BJ (cell line): Measurements from ENCODE around the gene FRMPD2. TPM values are rescaled to one million over a fixed set of nuclear protein-coding genes. Genes with fewer than 3 reads are reported as not detected.

Experiments used
- CTCF ChIA-PET: fragments of 350-600 bp; formaldehyde crosslinking; extraction: SDS; loops from one replicate; lab custom pipeline; 2021; ENCODE audit warnings: antibody characterized with exemption, inconsistent platforms; lab: Yijun Ruan, JAX
- POLR2A ChIA-PET: fragments of 300-600 bp; sonication (Branson Sonifier 250); formaldehyde crosslinking; extraction: SDS; loops from one replicate; lab custom pipeline; 2021; ENCODE audit warnings: antibody characterized with exemption; lab: Charles Lee
- DNase-seq: peaks from one replicate; pipeline ENCODE4 v3.0.0-alpha.2; 2011; ENCODE audit warnings: low read depth
- H3K27me3 ChIP-seq: 2 replicates; pipeline ENCODE4 v1.6.0; 2011; ENCODE audit warnings: low read length; ENCODE audit not compliant: control insufficient read depth, insufficient read depth
- H3K36me3 ChIP-seq: 2 replicates; pipeline ENCODE4 v1.5.1; 2011; ENCODE audit warnings: low read length; ENCODE audit not compliant: control insufficient read depth, insufficient read depth
- H3K4me3 ChIP-seq: 2 replicates; pipeline ENCODE4 v1.5.1; 2011; ENCODE audit warnings: low read depth, mild to moderate bottlenecking, control low read depth, low read length
- polyA plus RNA-seq: library from polyadenylated mRNA; depleted of rRNA; stranded (reverse); fragments of >200 nt; gene quantifications from 2 replicates; pipeline ENCODE4 v1.2.3, GENCODE V29; 2011
- TF ChIP-seq, protein P1 (sequence below): IDR thresholded peaks from 2 replicates; pipeline ENCODE4 v1.5.1; 2011; ENCODE audit warnings: low read depth, mild to moderate bottlenecking, control low read depth, inconsistent platforms, low read length, moderate library complexity; ENCODE audit not compliant: insufficient read depth

The FRMPD2 gene
- polyA plus RNA-seq, 1 experiment, result not detected

- TF ChIP-seq, protein P1, sequence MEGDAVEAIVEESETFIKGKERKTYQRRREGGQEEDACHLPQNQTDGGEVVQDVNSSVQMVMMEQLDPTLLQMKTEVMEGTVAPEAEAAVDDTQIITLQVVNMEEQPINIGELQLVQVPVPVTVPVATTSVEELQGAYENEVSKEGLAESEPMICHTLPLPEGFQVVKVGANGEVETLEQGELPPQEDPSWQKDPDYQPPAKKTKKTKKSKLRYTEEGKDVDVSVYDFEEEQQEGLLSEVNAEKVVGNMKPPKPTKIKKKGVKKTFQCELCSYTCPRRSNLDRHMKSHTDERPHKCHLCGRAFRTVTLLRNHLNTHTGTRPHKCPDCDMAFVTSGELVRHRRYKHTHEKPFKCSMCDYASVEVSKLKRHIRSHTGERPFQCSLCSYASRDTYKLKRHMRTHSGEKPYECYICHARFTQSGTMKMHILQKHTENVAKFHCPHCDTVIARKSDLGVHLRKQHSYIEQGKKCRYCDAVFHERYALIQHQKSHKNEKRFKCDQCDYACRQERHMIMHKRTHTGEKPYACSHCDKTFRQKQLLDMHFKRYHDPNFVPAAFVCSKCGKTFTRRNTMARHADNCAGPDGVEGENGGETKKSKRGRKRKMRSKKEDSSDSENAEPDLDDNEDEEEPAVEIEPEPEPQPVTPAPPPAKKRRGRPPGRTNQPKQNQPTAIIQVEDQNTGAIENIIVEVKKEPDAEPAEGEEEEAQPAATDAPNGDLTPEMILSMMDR, result no peak
- ChIA-PET CTCF (no interaction called here), POLR2A (interaction anchor here (0.7 kb wide), 1 partner anchor 26 kb away, joined by 10 read pairs; no protein-coding TSS in a partner anchor)
- Histone ChIP-seq H3K36me3 (no peaks in the 10 kb centered on the region), H3K4me3 (no peak overlapping the region), H3K27me3 (peaks cover 5% of the 10 kb centered on the region)
- DNase-seq, result no peak
These were observed 755 bp downstream of the FRMPD2 start for GRCh38 chr10:48273741-48274140.

DNA sequence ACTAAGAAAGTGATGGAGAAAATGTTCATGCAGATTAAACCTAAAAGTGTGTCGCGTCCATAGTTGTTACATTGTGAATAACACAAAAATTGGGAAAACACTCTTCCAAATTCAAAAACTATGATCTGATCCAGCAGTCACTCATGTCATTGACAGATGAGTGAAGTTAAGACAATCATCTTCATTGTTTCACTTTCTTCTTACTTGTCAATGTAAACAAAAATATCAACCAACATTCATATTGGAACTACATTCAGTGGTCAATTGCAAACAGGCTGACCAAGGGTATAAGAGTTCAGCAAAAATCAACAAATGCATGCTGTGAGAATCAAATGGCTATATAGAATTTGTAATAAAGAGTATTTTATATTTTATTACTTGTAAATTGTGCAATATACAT lies 1.8 kb downstream of the FRMPD2 start:
- TF ChIP-seq, protein P1, result no peak
- no peak for DNase-seq
- Histone ChIP-seq H3K36me3 (no peaks in the 10 kb centered on the region), H3K4me3 (no peak overlapping the region), H3K27me3 (peaks cover 5% of the 10 kb centered on the region)
- CTCF ChIA-PET, result no interaction called here
- POLR2A ChIA-PET, result no interaction called here

GRCh38 chr10:48271047-48271730 lies 3.3 kb downstream of the FRMPD2 start:
- POLR2A ChIA-PET, result no interaction called here

GRCh38 chr10:48266528-48266927 lies 8.0 kb downstream of the FRMPD2 start:
- DNase-seq, result no peak
- Histone ChIP-seq H3K36me3 (no peaks in the 10 kb centered on the region), H3K4me3 (no peak overlapping the region), H3K27me3 (peaks cover 4% of the 10 kb centered on the region)
- CTCF ChIA-PET, result no interaction called here
- TF ChIP-seq, protein P1, result no peak
- POLR2A ChIA-PET, result no interaction called here

More at GRCh38 chr10:48271047-48271730, 3.3 kb downstream of the FRMPD2 start:
- DNase-seq, result no peak
- CTCF ChIA-PET, result interaction anchor here (0.9 kb wide), 1 partner anchor 19 kb away, joined by 3 read pairs; no protein-coding TSS in a partner anchor
- H3K27me3 ChIP-seq, result peaks cover 5% of the 10 kb centered on the region
- TF ChIP-seq, protein P1, result no peak
- H3K36me3 ChIP-seq, result no peaks in the 10 kb centered on the region
- H3K4me3 ChIP-seq, result no peak overlapping the region

- no peak overlapping the region for H3K4me3 ChIP-seq
- TF ChIP-seq, protein P1, result no peak
- CTCF ChIA-PET, result interaction anchor here (1.3 kb wide), 1 partner anchor 18 kb away, joined by 3 read pairs; no protein-coding TSS in a partner anchor
- POLR2A ChIA-PET, result no interaction called here
- no peak for DNase-seq
- H3K36me3 ChIP-seq, result no peaks in the 10 kb centered on the region
- H3K27me3 ChIP-seq, result no peaks in the 10 kb centered on the region; the same call in 1 of the 2 replicates
These were observed 16.4 kb downstream of the FRMPD2 start for GRCh38 chr10:48258105-48258504.
